Stimulated activated memory B cell treated with anti-CD40 and anti-IgM and Interleukin-4, amounts not matched to agents 10 μg/mL and 1 μg/mL and 100 μg/mL, for 72 hours (primary cell): Measurements from ENCODE around the gene R3HDM4.
A peak's percentile ranks its signal among the peaks of the same experiment; 100 is the strongest.

ENCODE experiments used
- ATAC-seq: fragments of 150-1000 bp; cut with Tn5 transposase; 2 replicates; pipeline ENCODE4 v1.10.0; 2021
- H3K27ac Mint-ChIP-seq: one replicate; pipeline ENCODE4 v1.8.0; 2022; ENCODE audit warnings: mild to moderate bottlenecking, mixed read lengths
- H3K27me3 Mint-ChIP-seq: one replicate; pipeline ENCODE4 v1.8.0; 2022; ENCODE audit warnings: mixed read lengths
- H3K36me3 Mint-ChIP-seq: one replicate; pipeline ENCODE4 v1.8.0; 2022; ENCODE audit warnings: mixed read lengths
- H3K4me1 Mint-ChIP-seq: one replicate; pipeline ENCODE4 v1.8.0; 2022; ENCODE audit warnings: mixed read lengths
- H3K4me3 Mint-ChIP-seq: one replicate; pipeline ENCODE4 v1.8.0; 2022; ENCODE audit warnings: mild to moderate bottlenecking, moderate library complexity, mixed read lengths
- H3K9me3 Mint-ChIP-seq: one replicate; pipeline ENCODE4 v1.8.0; 2022; ENCODE audit warnings: mixed read lengths

The R3HDM4 gene

DNA sequence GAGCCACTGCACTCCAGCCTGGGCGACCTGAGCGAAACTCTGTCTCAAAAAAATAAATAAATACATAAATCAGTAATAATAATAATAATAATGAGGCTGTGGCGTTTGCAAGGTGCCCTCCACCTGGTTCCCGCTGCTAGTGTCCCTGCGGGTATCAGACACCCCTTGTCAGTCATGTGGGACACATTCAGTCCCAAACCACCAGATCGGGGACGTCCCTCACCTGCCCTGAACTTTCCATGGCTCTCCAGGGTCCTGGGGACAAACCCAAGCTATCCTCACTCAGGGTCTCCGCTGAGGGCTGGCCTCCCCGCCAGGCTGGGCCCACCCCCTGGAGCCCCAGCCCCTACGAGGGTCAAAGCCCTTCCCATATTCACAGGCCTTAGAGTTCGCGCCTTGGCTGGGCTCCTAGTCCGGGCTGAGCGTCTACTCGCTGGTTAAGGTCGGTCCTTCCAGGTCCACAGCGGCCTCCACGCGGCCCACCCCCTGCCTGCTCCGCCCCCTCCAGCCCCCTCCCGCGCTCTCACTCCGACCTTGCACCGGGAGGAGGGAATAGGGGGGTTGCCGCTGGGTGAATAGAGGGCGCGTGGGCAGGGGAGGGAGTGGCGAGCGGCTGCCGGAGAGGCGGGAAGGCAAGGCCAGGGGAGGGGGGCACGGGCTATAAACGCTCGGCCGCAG, 3.8 kb upstream of the R3HDM4 start:
- Mint-ChIP-seq H3K4me3 (peak overlapping the region; percentile 39), H3K36me3 (peaks cover 5% of the 10 kb centered on the region), H3K4me1 (peaks cover 41% of the 10 kb centered on the region), H3K27ac (no peak overlapping the region), H3K9me3 (no peaks in the 10 kb centered on the region), H3K27me3 (no peaks in the 10 kb centered on the region)
- no peak for ATAC-seq

DNA sequence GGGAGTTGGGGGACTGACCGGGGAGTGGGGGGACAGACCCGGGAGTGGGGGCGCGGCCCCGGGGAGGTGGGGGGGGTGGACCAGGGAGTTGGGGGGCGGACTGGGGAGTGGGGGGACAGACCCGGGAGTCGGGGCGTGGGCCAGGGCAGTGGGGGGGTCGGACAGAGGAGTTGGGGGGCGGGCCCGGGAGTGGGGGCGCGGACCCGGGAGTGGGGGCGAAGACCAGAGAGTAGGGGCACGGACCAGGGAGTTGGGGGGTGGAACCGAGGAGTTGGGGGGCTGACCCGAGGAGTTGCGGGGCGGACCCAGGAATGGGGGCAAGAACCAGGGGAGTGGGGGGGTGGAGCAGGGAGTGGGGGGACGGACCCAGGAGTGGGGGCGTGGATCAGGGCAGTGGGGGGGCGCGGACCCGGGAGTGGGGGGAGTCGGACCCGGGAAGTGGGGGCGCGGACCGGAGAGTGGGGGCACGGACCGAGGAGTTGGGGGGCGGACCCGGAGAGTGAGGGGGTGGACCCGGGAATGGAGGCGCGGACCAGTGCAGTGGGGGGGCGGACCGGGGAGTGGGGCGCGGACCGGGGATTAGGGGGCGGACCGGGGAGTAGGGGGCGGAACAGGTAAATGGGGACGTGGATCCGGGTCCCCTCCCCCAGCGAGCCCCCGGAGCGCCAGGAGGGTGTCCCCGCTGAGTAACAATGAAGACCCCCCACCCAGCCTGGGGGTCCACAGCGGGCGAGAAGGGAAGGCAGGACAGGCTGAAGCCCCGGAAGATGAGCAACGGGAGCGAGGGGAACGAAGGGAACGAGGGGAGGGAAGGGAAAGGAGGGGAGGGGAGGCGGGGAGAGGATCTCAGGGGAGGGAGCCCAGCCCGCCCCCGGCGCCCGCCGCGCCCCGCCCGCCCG, 589 bp downstream of the R3HDM4 start:
- Mint-ChIP-seq H3K27ac (peak overlapping the region; percentile 92), H3K9me3 (no peaks in the 10 kb centered on the region), H3K27me3 (no peaks in the 10 kb centered on the region), H3K4me1 (peaks cover 42% of the 10 kb centered on the region), H3K4me3 (peak overlapping the region; percentile 99), H3K36me3 (peaks cover 13% of the 10 kb centered on the region)
- ATAC-seq, result peak; percentile 4

DNA sequence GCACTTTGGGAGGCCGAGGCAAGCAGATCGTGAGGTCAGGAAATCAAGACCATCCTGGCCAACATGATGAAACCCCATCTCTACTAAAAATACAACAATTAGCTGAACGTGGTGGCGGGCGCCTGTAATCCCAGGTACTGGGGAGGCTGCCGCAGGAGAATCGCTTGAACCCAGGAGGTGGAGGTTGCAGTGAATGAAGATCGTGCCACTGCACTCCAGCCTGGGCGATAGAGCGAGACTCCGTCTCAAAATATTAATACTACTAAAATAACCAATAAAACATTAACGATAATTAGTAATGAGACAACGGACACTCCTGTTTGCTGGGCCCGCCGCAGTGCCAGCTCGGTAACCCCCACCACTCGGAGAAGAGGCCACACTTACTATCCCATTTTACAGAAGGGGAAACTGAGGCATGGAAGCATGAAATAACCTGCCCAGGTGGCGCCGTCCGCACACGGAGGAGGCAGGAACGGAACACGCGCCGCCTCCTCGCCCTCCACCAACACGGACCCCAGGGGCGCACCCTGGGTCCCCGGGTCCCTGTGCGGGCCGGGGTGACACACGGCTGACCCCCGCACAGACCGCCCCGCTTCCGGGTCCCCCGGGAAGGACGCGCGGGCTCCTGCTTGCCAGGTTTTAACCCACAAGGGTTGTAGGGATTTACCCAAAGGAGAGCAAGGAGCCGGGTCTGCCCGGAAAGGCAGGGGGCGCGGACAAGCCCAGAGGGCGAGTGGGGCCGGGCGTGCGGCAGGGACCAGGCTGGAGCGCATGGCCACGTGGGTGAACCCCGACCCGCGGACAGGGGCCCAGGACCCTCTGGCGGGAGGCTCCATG, 1.6 kb downstream of the R3HDM4 start:
- Mint-ChIP-seq H3K27ac (peak overlapping the region; percentile 92), H3K4me3 (peak overlapping the region; percentile 65), H3K4me1 (peaks cover 47% of the 10 kb centered on the region), H3K9me3 (no peaks in the 10 kb centered on the region), H3K36me3 (peaks cover 16% of the 10 kb centered on the region), H3K27me3 (no peaks in the 10 kb centered on the region)
- no peak for ATAC-seq

DNA sequence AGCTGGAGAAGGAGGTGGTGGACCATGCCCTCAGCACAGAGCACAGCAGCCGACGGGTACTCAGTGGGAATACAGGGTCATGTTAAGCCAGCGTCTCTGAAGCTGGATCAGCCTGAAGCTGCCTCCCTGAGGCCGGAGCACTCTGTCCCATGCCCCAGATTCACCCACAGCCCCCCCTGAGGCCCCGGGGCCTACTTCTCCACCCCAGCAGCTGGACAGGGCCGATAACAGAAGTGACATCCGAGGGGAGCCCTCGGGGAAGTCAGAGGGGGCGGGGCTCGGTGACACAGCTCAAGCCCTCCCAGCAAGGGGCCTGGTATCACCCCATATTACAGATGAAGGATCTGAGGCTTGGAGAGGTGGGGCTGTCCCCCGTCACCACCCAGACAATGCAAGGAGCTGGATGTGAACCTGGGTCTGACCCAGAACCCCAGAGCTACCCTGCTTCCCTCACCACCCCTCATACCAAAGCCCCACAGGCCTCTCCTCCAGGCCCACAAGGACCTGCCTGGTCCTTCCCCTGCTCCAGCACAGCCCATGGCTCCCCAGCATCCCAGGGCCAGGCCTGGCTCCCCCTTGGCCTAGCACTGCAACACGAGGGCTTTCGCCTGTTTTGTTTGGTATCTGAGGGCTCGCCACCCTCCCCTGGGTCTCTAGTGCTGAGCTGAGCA, 5.7 kb downstream of the R3HDM4 start:
- ATAC-seq, result peak; percentile 68
- Mint-ChIP-seq H3K27me3 (no peaks in the 10 kb centered on the region), H3K27ac (peak overlapping the region; percentile 97), H3K4me3 (peak overlapping the region; percentile 66), H3K4me1 (peaks cover 67% of the 10 kb centered on the region), H3K36me3 (peaks cover 20% of the 10 kb centered on the region), H3K9me3 (no peaks in the 10 kb centered on the region)

DNA sequence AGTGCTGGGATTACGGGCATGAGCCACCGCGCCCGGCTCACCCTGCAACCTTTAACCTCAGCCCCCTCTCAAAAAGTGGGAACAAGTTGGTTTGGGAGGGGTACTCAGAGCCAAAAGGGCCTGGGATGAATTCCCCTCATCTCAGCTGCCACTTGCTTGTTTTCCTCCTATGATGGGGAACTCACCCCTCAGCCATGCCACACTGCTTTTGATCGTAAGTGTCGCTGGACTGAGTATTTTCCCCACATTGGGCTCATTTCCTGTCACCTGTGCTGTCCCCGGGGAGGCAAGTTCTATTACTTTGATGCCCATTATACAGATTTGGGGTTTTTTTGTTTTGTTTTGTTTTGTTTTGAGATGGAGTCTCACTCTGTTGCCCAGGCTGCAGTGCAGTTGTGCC, 6.5 kb downstream of the R3HDM4 start:
- H3K4me1 Mint-ChIP-seq, result peaks cover 67% of the 10 kb centered on the region

DNA sequence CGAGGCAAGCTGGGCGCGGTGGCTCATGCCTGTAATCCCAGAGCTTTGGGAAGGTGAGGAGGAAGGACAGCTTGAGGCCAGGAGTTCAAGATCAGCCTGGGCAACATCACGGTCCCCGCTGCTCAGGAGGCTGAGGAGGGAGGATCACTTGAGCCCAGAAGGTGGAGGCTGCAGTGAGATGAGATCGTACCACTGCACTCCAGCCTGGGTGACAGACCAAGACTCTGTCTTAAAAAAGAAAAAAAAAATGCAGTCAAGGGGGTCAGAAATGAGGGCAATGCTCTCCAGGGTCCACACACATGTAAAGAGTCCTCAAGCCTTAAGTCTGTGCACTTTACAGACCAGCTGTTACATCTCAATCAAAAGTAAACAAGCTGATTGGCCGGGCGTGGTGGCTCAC, 8.5 kb downstream of the R3HDM4 start:
- no peaks in the 10 kb centered on the region for H3K27me3 Mint-ChIP-seq
- no peak overlapping the region for H3K27ac Mint-ChIP-seq

More for the DNA sequence above, 6.5 kb downstream of the R3HDM4 start:
- Mint-ChIP-seq H3K27ac (peak overlapping the region; percentile 97), H3K36me3 (peaks cover 20% of the 10 kb centered on the region), H3K9me3 (no peaks in the 10 kb centered on the region), H3K4me3 (peak overlapping the region; percentile 66), H3K27me3 (no peaks in the 10 kb centered on the region)
- ATAC-seq, result peak; percentile 1

DNA sequence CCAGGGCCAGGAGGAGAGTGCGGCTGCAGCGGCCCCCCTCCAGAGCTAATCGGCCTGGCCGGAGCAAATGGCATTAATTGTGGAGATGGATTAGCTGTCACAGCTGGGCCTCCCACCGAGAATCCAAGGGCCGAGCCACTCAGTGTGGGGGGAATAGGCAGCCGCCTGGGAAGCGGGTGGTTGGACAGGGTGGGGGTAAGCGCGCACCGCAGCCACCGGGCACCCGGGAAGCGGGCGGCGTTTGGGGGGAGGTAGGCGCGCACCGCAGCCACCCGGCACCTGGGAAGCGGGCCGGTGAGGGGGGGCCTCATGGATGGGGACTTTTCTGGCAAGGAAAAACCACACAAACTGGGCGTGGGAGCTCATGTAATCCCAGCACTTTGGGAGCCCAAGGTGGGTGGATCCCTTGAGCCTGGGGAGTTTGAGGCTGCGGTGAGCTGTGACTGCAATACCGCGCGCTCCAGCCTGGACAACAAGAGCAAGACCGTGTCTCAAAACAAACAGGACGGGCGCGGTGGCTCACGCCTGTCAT, 9.7 kb downstream of the R3HDM4 start:
- Mint-ChIP-seq H3K9me3 (no peaks in the 10 kb centered on the region), H3K4me3 (no peak overlapping the region), H3K27me3 (no peaks in the 10 kb centered on the region), H3K4me1 (peaks cover 57% of the 10 kb centered on the region), H3K36me3 (peaks cover 30% of the 10 kb centered on the region), H3K27ac (no peak overlapping the region)
- no peak for ATAC-seq

More for the DNA sequence above, 8.5 kb downstream of the R3HDM4 start:
- Mint-ChIP-seq H3K4me1 (peaks cover 69% of the 10 kb centered on the region), H3K9me3 (no peaks in the 10 kb centered on the region), H3K4me3 (no peak overlapping the region), H3K36me3 (peaks cover 27% of the 10 kb centered on the region)
- ATAC-seq, result no peak

DNA sequence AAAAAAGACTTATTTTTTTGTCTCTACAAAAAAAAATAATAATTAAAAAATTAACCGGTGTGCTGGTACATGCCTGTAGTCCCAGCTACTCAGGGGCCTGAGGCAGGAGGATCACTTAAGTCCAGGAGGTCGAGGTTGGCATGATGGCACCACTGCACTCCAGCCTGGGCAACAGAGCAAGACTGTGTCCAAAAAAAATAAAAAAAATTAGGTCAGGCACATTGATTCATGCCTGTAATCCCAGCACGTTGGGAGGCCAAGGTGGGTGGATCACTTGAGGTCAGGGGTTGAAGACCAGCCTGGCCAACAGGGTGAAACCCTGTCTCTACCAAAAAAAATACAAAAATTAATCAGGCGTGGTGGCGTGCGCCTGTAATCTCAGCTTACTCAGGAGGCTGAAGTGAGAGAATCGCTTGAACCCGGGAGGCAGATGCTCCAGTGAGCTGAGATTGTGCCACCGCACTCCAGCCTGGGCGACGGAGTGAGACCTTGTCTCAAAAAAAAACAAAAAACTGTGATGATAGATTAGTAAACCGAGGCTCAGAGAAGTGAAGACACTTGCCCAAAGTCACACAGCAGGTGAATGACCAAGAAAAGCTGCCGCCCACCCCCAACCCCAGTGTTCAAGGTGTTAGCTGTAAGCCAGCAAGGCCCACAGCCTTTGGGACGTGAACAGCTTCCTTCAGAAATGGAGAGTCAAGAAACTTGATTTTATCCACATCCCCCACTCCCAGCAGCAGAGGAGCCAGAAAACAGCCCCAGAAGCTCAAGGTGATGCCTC, 10.4 kb downstream of the R3HDM4 start:
- peaks cover 30% of the 10 kb centered on the region for H3K36me3 Mint-ChIP-seq
- H3K9me3 Mint-ChIP-seq, result no peaks in the 10 kb centered on the region
- H3K27ac Mint-ChIP-seq, result no peak overlapping the region
- peaks cover 51% of the 10 kb centered on the region for H3K4me1 Mint-ChIP-seq
- H3K4me3 Mint-ChIP-seq, result no peak overlapping the region
- no peak for ATAC-seq
- H3K27me3 Mint-ChIP-seq, result no peaks in the 10 kb centered on the region

DNA sequence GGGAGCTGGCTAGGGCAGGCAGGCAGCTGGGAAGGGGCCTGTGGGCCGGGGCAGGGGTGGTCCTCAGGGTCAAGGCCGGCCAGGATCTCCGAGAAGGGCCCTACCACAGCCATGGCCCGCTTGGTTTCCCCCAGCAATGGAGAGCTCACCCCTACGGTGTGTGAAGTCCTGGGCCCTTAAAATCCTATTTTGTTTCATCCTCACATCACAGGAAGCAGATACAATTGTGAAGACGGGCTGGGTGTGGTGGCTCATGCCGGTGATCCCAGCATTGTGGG, 11.0 kb downstream of the R3HDM4 start:
- H3K4me1 Mint-ChIP-seq, result peaks cover 45% of the 10 kb centered on the region
- H3K36me3 Mint-ChIP-seq, result peaks cover 33% of the 10 kb centered on the region
- ATAC-seq, result no peak
- H3K27ac Mint-ChIP-seq, result no peak overlapping the region
- no peak overlapping the region for H3K4me3 Mint-ChIP-seq
- no peaks in the 10 kb centered on the region for H3K9me3 Mint-ChIP-seq
- no peaks in the 10 kb centered on the region for H3K27me3 Mint-ChIP-seq

DNA sequence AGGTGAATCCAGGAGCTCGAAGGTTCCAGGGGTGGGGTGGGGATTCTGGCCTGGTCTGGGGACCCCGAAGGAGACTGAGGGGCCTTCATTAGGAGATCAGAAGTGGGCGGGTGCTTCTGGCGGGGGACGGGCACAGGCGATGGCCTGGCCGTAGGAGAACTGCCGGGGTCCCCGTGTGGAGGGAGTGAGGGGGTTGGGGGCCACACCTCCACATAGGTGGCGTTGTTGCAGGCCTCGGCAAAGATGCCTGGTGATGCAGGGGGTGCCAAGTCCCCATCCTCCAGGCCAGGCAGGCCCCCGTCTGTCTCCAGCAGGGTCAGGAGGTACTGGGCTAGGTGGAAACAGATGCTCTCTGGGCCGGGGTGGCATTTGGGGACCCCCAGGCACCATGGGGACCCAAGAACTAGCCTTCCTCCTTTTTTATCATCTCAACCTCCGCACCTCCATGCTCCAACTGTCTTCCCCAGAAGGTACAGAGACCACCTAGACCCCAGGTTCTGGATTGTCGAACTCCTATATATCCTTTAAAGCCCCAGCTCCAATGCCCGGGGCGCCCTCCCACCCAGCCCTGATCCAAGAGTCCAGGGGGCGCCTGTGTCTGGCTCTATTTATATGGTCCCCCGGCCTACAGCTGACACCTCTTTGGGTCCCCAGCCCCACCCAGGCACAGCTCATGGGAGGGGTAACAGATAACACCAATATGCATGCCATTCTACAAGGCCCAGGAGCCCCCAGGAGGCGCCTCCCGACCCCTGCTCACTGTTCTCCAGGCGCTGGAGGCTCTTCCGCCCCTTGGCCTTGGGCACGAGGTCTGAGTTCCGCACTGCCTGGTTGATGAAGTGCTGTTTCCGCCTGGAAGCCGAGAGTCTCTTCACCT, 11.6 kb downstream of the R3HDM4 start:
- H3K27ac Mint-ChIP-seq, result no peak overlapping the region
- H3K4me3 Mint-ChIP-seq, result no peak overlapping the region
- peaks cover 35% of the 10 kb centered on the region for H3K36me3 Mint-ChIP-seq
- H3K27me3 Mint-ChIP-seq, result no peaks in the 10 kb centered on the region
- H3K4me1 Mint-ChIP-seq, result peaks cover 43% of the 10 kb centered on the region
- H3K9me3 Mint-ChIP-seq, result no peaks in the 10 kb centered on the region
- no peak for ATAC-seq

DNA sequence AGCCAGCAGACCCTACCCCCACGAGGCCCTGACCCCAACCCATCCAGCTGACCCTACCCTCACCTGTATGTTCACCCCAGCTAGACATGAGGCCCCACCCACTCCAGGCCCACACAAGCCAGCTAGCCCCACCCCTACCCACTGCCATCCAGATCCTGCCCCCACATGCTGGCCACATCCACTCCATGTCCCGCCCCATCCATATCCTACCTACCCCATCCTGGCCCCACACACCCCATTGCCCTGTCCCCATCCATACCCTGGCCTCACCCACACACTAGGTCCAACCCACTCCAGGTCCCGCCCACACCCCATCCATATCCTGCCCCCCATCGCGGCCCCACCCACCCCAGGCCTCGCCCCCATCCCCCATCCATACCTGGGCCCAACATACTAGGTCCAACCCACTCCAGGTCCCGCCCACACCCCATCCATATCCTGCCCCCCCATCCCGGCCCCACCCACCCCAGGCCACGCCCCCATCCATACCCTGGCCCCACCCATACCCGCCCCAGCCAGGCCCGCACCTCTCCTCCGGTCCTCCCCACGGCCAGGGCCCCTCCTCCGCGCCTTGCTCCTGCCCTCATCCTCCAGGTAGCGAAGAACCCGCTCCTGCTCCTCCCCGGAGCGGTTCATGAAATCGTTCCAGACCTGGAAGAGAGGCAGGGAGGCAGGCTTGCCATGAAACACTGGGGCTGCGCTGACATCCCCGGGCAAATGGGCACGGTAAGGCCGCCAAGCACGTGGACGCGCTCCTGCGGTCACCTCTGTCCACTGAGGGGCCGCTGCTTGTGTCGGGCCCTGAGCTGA, 12.5 kb downstream of the R3HDM4 start:
- H3K4me1 Mint-ChIP-seq, result peaks cover 39% of the 10 kb centered on the region
- no peaks in the 10 kb centered on the region for H3K27me3 Mint-ChIP-seq
- no peaks in the 10 kb centered on the region for H3K9me3 Mint-ChIP-seq
- peak; percentile 55 for ATAC-seq
- H3K4me3 Mint-ChIP-seq, result no peak overlapping the region
- H3K36me3 Mint-ChIP-seq, result peaks cover 38% of the 10 kb centered on the region
- no peak overlapping the region for H3K27ac Mint-ChIP-seq

DNA sequence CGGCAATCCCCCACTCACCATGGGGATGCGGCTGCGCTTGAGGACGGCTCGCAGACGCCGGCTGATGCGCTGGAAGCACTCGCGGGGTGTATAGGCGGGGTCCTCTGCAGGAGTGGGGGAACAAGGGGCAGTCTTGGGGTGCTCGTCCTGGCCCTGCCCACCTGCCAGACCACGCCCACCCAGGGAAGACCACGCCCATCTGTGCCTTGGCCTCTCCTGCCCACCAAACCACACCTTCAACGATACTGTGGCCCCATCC, 13.0 kb downstream of the R3HDM4 start:
- H3K27ac Mint-ChIP-seq, result no peak overlapping the region
- no peaks in the 10 kb centered on the region for H3K27me3 Mint-ChIP-seq
- ATAC-seq, result no peak
- peaks cover 36% of the 10 kb centered on the region for H3K4me1 Mint-ChIP-seq
- no peak overlapping the region for H3K4me3 Mint-ChIP-seq
- peaks cover 38% of the 10 kb centered on the region for H3K36me3 Mint-ChIP-seq
- no peaks in the 10 kb centered on the region for H3K9me3 Mint-ChIP-seq
